Endothelial cell (in vitro differentiated cells): ENCODE measurements around the gene KCNG2. TPM values are rescaled to one million over a fixed set of nuclear protein-coding genes. Genes with fewer than 3 reads are reported as not detected.

Experiments
- DNase-seq: peaks from one replicate; pipeline ENCODE4 v3.0.0; 2021; ENCODE audit warnings: low spot score
- H3K27ac Mint-ChIP-seq: one replicate; pipeline ENCODE4 v1.8.0; 2021; ENCODE audit warnings: mixed read lengths, inconsistent platforms; ENCODE audit not compliant: unreplicated experiment
- H3K27me3 Mint-ChIP-seq: one replicate; pipeline ENCODE4 v1.8.0; 2021; ENCODE audit warnings: mild to moderate bottlenecking, moderate library complexity, mixed read lengths, inconsistent platforms; ENCODE audit not compliant: unreplicated experiment
- H3K36me3 Mint-ChIP-seq: one replicate; pipeline ENCODE4 v1.8.0; 2021; ENCODE audit warnings: mild to moderate bottlenecking, low read depth, mixed read lengths, inconsistent platforms; ENCODE audit not compliant: unreplicated experiment
- H3K4me1 Mint-ChIP-seq: one replicate; pipeline ENCODE4 v1.8.0; 2021; ENCODE audit warnings: mild to moderate bottlenecking, mixed read lengths, inconsistent platforms; ENCODE audit not compliant: unreplicated experiment
- H3K4me3 Mint-ChIP-seq: one replicate; pipeline ENCODE4 v1.8.0; 2021; ENCODE audit warnings: mild to moderate bottlenecking, mixed read lengths, inconsistent platforms; ENCODE audit not compliant: unreplicated experiment
- H3K9me3 Mint-ChIP-seq: one replicate; pipeline ENCODE4 v1.8.0; 2021; ENCODE audit warnings: mixed read lengths, inconsistent platforms; ENCODE audit not compliant: unreplicated experiment
- total RNA-seq: library from RNA; stranded (reverse); fragmentation: NEBNext Ultra II Directional; extraction: Animal tissue kit (Norgen Biotek cat#: 25700); gene quantifications from one replicate; pipeline ENCODE4 v1.2.1, GENCODE V29; 2021; ENCODE audit not compliant: unreplicated experiment
- TF ChIP-seq, protein P1 (sequence below): fragments of 200-600 bp; sonication (generic); IDR thresholded peaks from one replicate; pipeline ENCODE4 v1.5.0; 2021; ENCODE audit warnings: antibody characterized with exemption; ENCODE audit not compliant: unreplicated experiment

The KCNG2 gene
- total RNA-seq, 1 donor from 2014 or later: 0.56 TPM

DNA sequence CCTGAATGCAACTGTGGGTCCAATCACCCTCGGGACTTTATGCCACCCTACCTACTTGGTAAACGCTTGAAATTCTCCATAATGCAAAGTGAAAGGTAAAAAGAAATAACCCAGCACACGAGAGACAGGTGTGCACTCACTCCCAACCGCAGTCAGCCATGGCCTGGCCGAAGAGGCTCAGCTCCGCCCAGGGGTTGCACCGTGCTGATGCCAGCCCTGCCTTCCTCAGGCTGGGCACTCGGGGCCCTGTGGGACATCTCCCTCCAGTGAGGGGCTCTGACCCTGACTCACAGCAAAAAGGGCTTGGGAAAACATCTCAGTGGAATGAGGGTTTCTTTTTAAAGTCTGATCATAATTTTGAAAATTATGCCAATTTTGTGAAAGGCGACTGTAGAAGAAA is 140.5 kb downstream of the KCNG2 start:
- no peak overlapping the region for H3K27ac Mint-ChIP-seq
- H3K4me1 Mint-ChIP-seq: peaks cover 2% of the 10 kb centered on the region
- H3K9me3 Mint-ChIP-seq: no peaks in the 10 kb centered on the region
- TF ChIP-seq, protein P1, sequence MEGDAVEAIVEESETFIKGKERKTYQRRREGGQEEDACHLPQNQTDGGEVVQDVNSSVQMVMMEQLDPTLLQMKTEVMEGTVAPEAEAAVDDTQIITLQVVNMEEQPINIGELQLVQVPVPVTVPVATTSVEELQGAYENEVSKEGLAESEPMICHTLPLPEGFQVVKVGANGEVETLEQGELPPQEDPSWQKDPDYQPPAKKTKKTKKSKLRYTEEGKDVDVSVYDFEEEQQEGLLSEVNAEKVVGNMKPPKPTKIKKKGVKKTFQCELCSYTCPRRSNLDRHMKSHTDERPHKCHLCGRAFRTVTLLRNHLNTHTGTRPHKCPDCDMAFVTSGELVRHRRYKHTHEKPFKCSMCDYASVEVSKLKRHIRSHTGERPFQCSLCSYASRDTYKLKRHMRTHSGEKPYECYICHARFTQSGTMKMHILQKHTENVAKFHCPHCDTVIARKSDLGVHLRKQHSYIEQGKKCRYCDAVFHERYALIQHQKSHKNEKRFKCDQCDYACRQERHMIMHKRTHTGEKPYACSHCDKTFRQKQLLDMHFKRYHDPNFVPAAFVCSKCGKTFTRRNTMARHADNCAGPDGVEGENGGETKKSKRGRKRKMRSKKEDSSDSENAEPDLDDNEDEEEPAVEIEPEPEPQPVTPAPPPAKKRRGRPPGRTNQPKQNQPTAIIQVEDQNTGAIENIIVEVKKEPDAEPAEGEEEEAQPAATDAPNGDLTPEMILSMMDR: no peak
- DNase-seq: no peak
- H3K36me3 Mint-ChIP-seq: peaks cover 42% of the 10 kb centered on the region
- H3K4me3 Mint-ChIP-seq: no peak overlapping the region
- peaks cover 3% of the 10 kb centered on the region for H3K27me3 Mint-ChIP-seq

- Mint-ChIP-seq H3K4me1 (peaks cover 2% of the 10 kb centered on the region), H3K9me3 (no peaks in the 10 kb centered on the region), H3K4me3 (no peak overlapping the region), H3K27ac (no peak overlapping the region), H3K27me3 (peaks cover 3% of the 10 kb centered on the region), H3K36me3 (peaks cover 38% of the 10 kb centered on the region)
- no peak for DNase-seq
- TF ChIP-seq, protein P1: no peak
These were observed 141.4 kb downstream of the KCNG2 start for GRCh38 chr18:79939096-79939495.

DNA sequence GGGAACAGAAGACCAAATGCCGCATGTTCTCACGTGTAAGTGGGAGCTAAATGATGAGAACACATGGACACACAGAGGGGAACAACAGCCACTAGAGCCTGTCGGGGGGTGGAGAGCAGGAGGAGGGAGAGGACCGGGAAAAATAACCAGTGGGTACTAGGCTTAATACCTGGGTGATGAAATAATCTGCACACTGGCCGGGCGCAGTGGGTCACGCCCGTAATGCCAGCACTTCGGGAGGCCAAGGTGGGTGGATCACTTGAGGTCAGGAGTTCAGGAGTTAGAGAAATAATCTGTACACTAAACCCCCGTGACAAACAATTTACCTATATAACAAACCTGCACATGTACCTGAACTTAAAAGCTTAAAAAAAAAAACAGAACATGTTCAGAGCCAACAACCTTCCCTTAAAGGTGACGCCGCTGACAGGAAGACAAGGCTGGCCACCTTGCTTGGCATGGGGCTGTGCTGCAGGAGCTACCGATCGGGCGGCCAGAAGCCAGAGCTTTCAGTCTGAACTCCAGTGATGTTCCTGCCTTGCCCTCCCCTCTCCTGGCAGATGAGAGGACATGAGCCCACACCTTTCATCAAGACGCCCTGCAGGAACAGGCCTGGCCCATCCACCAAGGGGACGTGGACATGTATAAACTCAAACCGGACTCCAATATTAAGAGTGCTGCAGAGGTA is 142.5 kb downstream of the KCNG2 start:
- no peak overlapping the region for H3K27ac Mint-ChIP-seq
- no peaks in the 10 kb centered on the region for H3K9me3 Mint-ChIP-seq
- peaks cover 5% of the 10 kb centered on the region for H3K27me3 Mint-ChIP-seq
- no peak for DNase-seq
- H3K4me3 Mint-ChIP-seq: no peak overlapping the region
- H3K36me3 Mint-ChIP-seq: peaks cover 34% of the 10 kb centered on the region
- H3K4me1 Mint-ChIP-seq: peaks cover 6% of the 10 kb centered on the region
- TF ChIP-seq, protein P1: no peak

- DNase-seq: no peak
- peaks cover 5% of the 10 kb centered on the region for H3K27me3 Mint-ChIP-seq
- TF ChIP-seq, protein P1: no peak
- H3K27ac Mint-ChIP-seq: no peak overlapping the region
- peaks cover 31% of the 10 kb centered on the region for H3K36me3 Mint-ChIP-seq
- H3K4me3 Mint-ChIP-seq: no peak overlapping the region
- H3K4me1 Mint-ChIP-seq: peaks cover 6% of the 10 kb centered on the region
- no peaks in the 10 kb centered on the region for H3K9me3 Mint-ChIP-seq
These were observed 143.2 kb downstream of the KCNG2 start for GRCh38 chr18:79940814-79941472.

- no peak for DNase-seq
- TF ChIP-seq, protein P1: no peak
- peak overlapping the region; percentile 0 for H3K4me3 Mint-ChIP-seq
- no peak overlapping the region for H3K27ac Mint-ChIP-seq
- H3K36me3 Mint-ChIP-seq: peaks cover 27% of the 10 kb centered on the region
- peaks cover 4% of the 10 kb centered on the region for H3K4me1 Mint-ChIP-seq
- H3K27me3 Mint-ChIP-seq: peaks cover 8% of the 10 kb centered on the region
- H3K9me3 Mint-ChIP-seq: no peaks in the 10 kb centered on the region
These were observed 143.9 kb downstream of the KCNG2 start for GRCh38 chr18:79941473-79942119.
